Natural killer cell treated with Interleukin-12 subunit alpha and Interleukin-12 subunit beta and Interleukin-15 and Interleukin-18, amount 100 ng/mL, for 72 hours (primary cell): Measurements from ENCODE around the gene FOXP4. TPM values are rescaled to one million over a fixed set of nuclear protein-coding genes. Genes with fewer than 3 reads are reported as not detected.

Experiments
- ATAC-seq, 2 donors: fragments of 150-1000 bp; cut with Tn5 transposase in 1 of 2; sonication (Bioruptor Pico), chemical (Tn5 transposase) in 1 of 2; 2 replicates each; pipeline ENCODE4 v1.10.0; 2021
- DNase-seq: peaks from one replicate; pipeline ENCODE4 v3.0.0; 2022; ENCODE audit warnings: low spot score
- H3K27ac Mint-ChIP-seq, 2 donors: 1 replicate in 1 of 2; 2 replicates in 1 of 2; pipeline ENCODE4 v1.8.0; 2022; ENCODE audit warnings: mixed read lengths in 2 of 2, mild to moderate bottlenecking in 1 of 2, moderate library complexity in 1 of 2
- H3K27me3 Mint-ChIP-seq, 2 donors: 1 replicate in 1 of 2; 2 replicates in 1 of 2; pipeline ENCODE4 v1.8.0; 2022; ENCODE audit warnings: mixed read lengths in 2 of 2
- H3K36me3 Mint-ChIP-seq: one replicate; pipeline ENCODE4 v1.8.0; 2022; ENCODE audit warnings: mixed read lengths
- H3K4me1 Mint-ChIP-seq, 2 donors: 1 replicate in 1 of 2; 2 replicates in 1 of 2; pipeline ENCODE4 v1.8.0; 2022; ENCODE audit warnings: low read depth in 2 of 2, mixed read lengths in 2 of 2, mild to moderate bottlenecking in 1 of 2
- H3K4me3 Mint-ChIP-seq: one replicate; pipeline ENCODE4 v1.8.0; 2022; ENCODE audit warnings: mixed read lengths
- H3K9me3 Mint-ChIP-seq: 2 replicates; pipeline ENCODE4 v1.8.0; 2022; ENCODE audit warnings: mixed read lengths
- total RNA-seq, 2 donors: library from RNA; stranded (reverse); gene quantifications; one replicate each; pipeline ENCODE4 v1.2.3, GENCODE V29; 2022

FOXP4 gene
- total RNA-seq, 2 donors from 2014 or later, result 52.4 to 110 TPM

- peaks cover 0 to 4% of the 10 kb centered on the region in 2 donors for H3K27me3 Mint-ChIP-seq
Observed at GRCh38 chr6:41529970-41530369, 16.2 kb upstream of the FOXP4 start.

GRCh38 chr6:41530476-41530875 is 15.7 kb upstream of the FOXP4 start:
- H3K4me3 Mint-ChIP-seq, result peak overlapping the region; percentile 51
- peaks cover 0 to 4% of the 10 kb centered on the region in 2 donors for H3K27me3 Mint-ChIP-seq
- no peak for ATAC-seq
- no peaks in the 10 kb centered on the region for H3K9me3 Mint-ChIP-seq
- H3K27ac Mint-ChIP-seq, result peak overlapping the region; percentile 90 to 96
- DNase-seq, result no peak
- no peaks in the 10 kb centered on the region for H3K36me3 Mint-ChIP-seq
- peaks cover 50 to 61% of the 10 kb centered on the region in 2 donors for H3K4me1 Mint-ChIP-seq

More at GRCh38 chr6:41529970-41530369, 16.2 kb upstream of the FOXP4 start:
- peaks cover 45 to 57% of the 10 kb centered on the region in 2 donors for H3K4me1 Mint-ChIP-seq
- no peak for ATAC-seq
- peak overlapping the region; percentile 15 for H3K4me3 Mint-ChIP-seq
- no peaks in the 10 kb centered on the region for H3K36me3 Mint-ChIP-seq
- H3K27ac Mint-ChIP-seq, result peak overlapping the region; percentile 90 to 96
- H3K9me3 Mint-ChIP-seq, result no peaks in the 10 kb centered on the region
- no peak for DNase-seq

- H3K27me3 Mint-ChIP-seq, result peaks cover under 1 to 4% of the 10 kb centered on the region in 2 donors
- H3K9me3 Mint-ChIP-seq, result no peaks in the 10 kb centered on the region
- H3K36me3 Mint-ChIP-seq, result no peaks in the 10 kb centered on the region
- ATAC-seq (no peak), DNase-seq (no peak)
- peaks cover 53 to 63% of the 10 kb centered on the region in 2 donors for H3K4me1 Mint-ChIP-seq
- H3K4me3 Mint-ChIP-seq, result peak overlapping the region; percentile 33
- peak overlapping the region; percentile 90 to 96 for H3K27ac Mint-ChIP-seq
Observed at GRCh38 chr6:41531016-41531415, 15.2 kb upstream of the FOXP4 start.

- no peaks in the 10 kb centered on the region for H3K36me3 Mint-ChIP-seq
- peaks cover 60 to 71% of the 10 kb centered on the region in 2 donors for H3K4me1 Mint-ChIP-seq
- no peaks in the 10 kb centered on the region for H3K9me3 Mint-ChIP-seq
- ATAC-seq (peak; percentile 89 to 92), DNase-seq (peak; percentile 93)
- H3K27me3 Mint-ChIP-seq, result peaks cover 7 to 9% of the 10 kb centered on the region in 2 donors
- peak overlapping the region; percentile 82 for H3K4me3 Mint-ChIP-seq
- H3K27ac Mint-ChIP-seq, result peak overlapping the region; percentile 90 to 96
Observed at GRCh38 chr6:41531591-41532582, 14.3 kb upstream of the FOXP4 start.

GRCh38 chr6:41535766-41536165 is 10.4 kb upstream of the FOXP4 start:
- no peaks in the 10 kb centered on the region for H3K9me3 Mint-ChIP-seq
- H3K27ac Mint-ChIP-seq, result peak overlapping the region; percentile 13 to 71
- peaks cover 5 to 7% of the 10 kb centered on the region in 2 donors for H3K27me3 Mint-ChIP-seq
- DNase-seq (no peak), ATAC-seq (no peak)
- peaks cover 62 to 69% of the 10 kb centered on the region in 2 donors for H3K4me1 Mint-ChIP-seq
- no peaks in the 10 kb centered on the region for H3K36me3 Mint-ChIP-seq
- H3K4me3 Mint-ChIP-seq, result no peak overlapping the region

GRCh38 chr6:41536795-41537758 is 9.1 kb upstream of the FOXP4 start:
- no peak for ATAC-seq
- Mint-ChIP-seq H3K27me3 (peaks cover 5 to 7% of the 10 kb centered on the region in 2 donors), H3K36me3 (no peaks in the 10 kb centered on the region), H3K4me1 (peaks cover 52 to 63% of the 10 kb centered on the region in 2 donors), H3K4me3 (no peak overlapping the region), H3K27ac (peak overlapping the region; percentile 13 to 59), H3K9me3 (no peaks in the 10 kb centered on the region)
- no peak for DNase-seq

GRCh38 chr6:41538556-41539182 is 7.5 kb upstream of the FOXP4 start:
- H3K4me3 Mint-ChIP-seq, result peak overlapping the region; percentile 60
- peaks cover 5 to 7% of the 10 kb centered on the region in 2 donors for H3K27me3 Mint-ChIP-seq
- peak; percentile 65 for DNase-seq
- ATAC-seq, result peak; percentile 86 to 90
- no peaks in the 10 kb centered on the region for H3K9me3 Mint-ChIP-seq
- peak overlapping the region; percentile 57 to 69 for H3K27ac Mint-ChIP-seq
- H3K4me1 Mint-ChIP-seq, result peaks cover 36 to 53% of the 10 kb centered on the region in 2 donors
- H3K36me3 Mint-ChIP-seq, result no peaks in the 10 kb centered on the region

- Mint-ChIP-seq H3K4me3 (no peak overlapping the region), H3K27me3 (peaks cover 5 to 7% of the 10 kb centered on the region in 2 donors)
Observed at GRCh38 chr6:41539204-41539603, 7.0 kb upstream of the FOXP4 start.

GRCh38 chr6:41541364-41541763 is 4.8 kb upstream of the FOXP4 start:
- Mint-ChIP-seq H3K4me1 (peaks cover 41 to 46% of the 10 kb centered on the region in 2 donors), H3K36me3 (no peaks in the 10 kb centered on the region), H3K4me3 (no peak overlapping the region), H3K27me3 (peaks cover 3% of the 10 kb centered on the region in 2 donors), H3K9me3 (no peaks in the 10 kb centered on the region), H3K27ac (peak overlapping the region in 1 of 2 donors; percentile 36)
- no peak for DNase-seq
- no peak for ATAC-seq

More at GRCh38 chr6:41539204-41539603, 7.0 kb upstream of the FOXP4 start:
- H3K9me3 Mint-ChIP-seq, result no peaks in the 10 kb centered on the region
- DNase-seq (no peak), ATAC-seq (no peak)
- peaks cover 34 to 49% of the 10 kb centered on the region in 2 donors for H3K4me1 Mint-ChIP-seq
- H3K36me3 Mint-ChIP-seq, result no peaks in the 10 kb centered on the region
- peak overlapping the region; percentile 57 to 69 for H3K27ac Mint-ChIP-seq

GRCh38 chr6:41543087-41543486 is 3.1 kb upstream of the FOXP4 start:
- H3K4me1 Mint-ChIP-seq, result peaks cover 33 to 34% of the 10 kb centered on the region in 2 donors
- no peaks in the 10 kb centered on the region for H3K27me3 Mint-ChIP-seq
- H3K27ac Mint-ChIP-seq, result no peak overlapping the region
- H3K36me3 Mint-ChIP-seq, result no peaks in the 10 kb centered on the region
- DNase-seq, result no peak
- H3K4me3 Mint-ChIP-seq, result no peak overlapping the region
- no peak for ATAC-seq
- no peaks in the 10 kb centered on the region for H3K9me3 Mint-ChIP-seq

- no peaks in the 10 kb centered on the region for H3K9me3 Mint-ChIP-seq
- H3K4me1 Mint-ChIP-seq, result peaks cover 31 to 34% of the 10 kb centered on the region in 2 donors
- H3K4me3 Mint-ChIP-seq, result peak overlapping the region; percentile 98
- ATAC-seq (no peak), DNase-seq (no peak)
- H3K36me3 Mint-ChIP-seq, result peaks cover 5% of the 10 kb centered on the region
- H3K27me3 Mint-ChIP-seq, result no peaks in the 10 kb centered on the region
- peak overlapping the region; percentile 83 to 91 for H3K27ac Mint-ChIP-seq
Observed at GRCh38 chr6:41545247-41545702, 906 bp upstream of the FOXP4 start.

- no peak for DNase-seq
- Mint-ChIP-seq H3K36me3 (peaks cover 9% of the 10 kb centered on the region), H3K9me3 (no peaks in the 10 kb centered on the region), H3K4me3 (peak overlapping the region; percentile 98), H3K27me3 (no peaks in the 10 kb centered on the region), H3K4me1 (peaks cover 39 to 42% of the 10 kb centered on the region in 2 donors), H3K27ac (peak overlapping the region; percentile 83 to 91)
- ATAC-seq, result peak; percentile 69 to 77
Observed at GRCh38 chr6:41546475-41546865, 289 bp downstream of the FOXP4 start.
